ENCODE results near the gene RAPGEF1.

GRCh38 chr9:131719262-131719908 is 20.5 kb downstream of the RAPGEF1 start:
- TF ChIP-seq CTCF (IDR thresholded peaks at IDR 0.05) (no peak), POLR2A (IDR thresholded peaks at IDR 0.05) (no peak), POLR2AphosphoS5 (IDR thresholded peaks at IDR 0.05; ENCODE audit: insufficient read depth in 1 of 2, low read depth in 1 of 2) (no peak)

Measured in vagina (tissue), 2 donors.